HepG2 (cell line): ENCODE data around the gene HMCN1. TPM values are rescaled to one million over a fixed set of nuclear protein-coding genes. Genes with fewer than 3 reads are reported as not detected.

Source experiments
- ATAC-seq: fragments of 200-7000 bp; cut with Tn5 transposase; 3 replicates; pipeline ENCODE4 v1.9.1; 2020; ENCODE audit warnings: mild to moderate bottlenecking, moderate library complexity
- BruUV-seq: library from RNA; stranded (reverse); fragments of 400-500 nt; replicated peaks from 2 replicates; lab custom pipeline; 2021; lab: Mats Ljungman, UMichigan
- CTCF ChIA-PET: fragments of 300-600 bp; formaldehyde crosslinking; extraction: SDS; loops from one replicate; lab custom pipeline; 2021; ENCODE audit warnings: low total read pairs, inconsistent platforms, low intra/inter-chr PET ratio; lab: Yijun Ruan, JAX
- POLR2A ChIA-PET: fragments of 350-600 bp; sonication (Branson Sonifier 250); formaldehyde crosslinking; loops from one replicate; lab custom pipeline; 2020; ENCODE audit warnings: antibody characterized with exemption, inconsistent platforms; lab: Yijun Ruan, JAX
- DNase-seq: peaks from one replicate; pipeline ENCODE4 v3.0.0-alpha.2; 2015; ENCODE audit warnings: low spot score
- FAIRE-seq: peaks from 3 replicates; lab custom pipeline; 2011; peaks lifted over from hg19 to GRCh38; lab: Jason Lieb, UNC
- H2AFZ ChIP-seq: one replicate; pipeline ENCODE4 v1.6.1; 2011; ENCODE audit warnings: low read length, inconsistent platforms
- H3K27ac ChIP-seq: fragments of 300-600 bp; 3 replicates; pipeline ENCODE4 v1.8.0; 2011; ENCODE audit warnings: mixed run types, mild to moderate bottlenecking, mixed read lengths, low read length, inconsistent platforms; ENCODE audit not compliant: insufficient read depth; ENCODE audit errors: extremely low read length
- H3K27me3 ChIP-seq, 2 experiments: fragments of 200-600 bp in 1 of 2; 2 replicates in 1 of 2; 3 replicates in 1 of 2; pipeline versions ENCODE4 v1.6.0 to v1.8.0; 2011; ENCODE audit warnings: low read length in 2 of 2, mild to moderate bottlenecking in 2 of 2, moderate library complexity in 2 of 2, inconsistent platforms in 1 of 2; ENCODE audit not compliant: insufficient read depth in 2 of 2, control insufficient read depth in 1 of 2
- H3K36me3 ChIP-seq, 2 experiments: fragments of 200-600 bp in 1 of 2; replicated peaks in 1 of 2; 2 replicates in 1 of 2; 3 replicates in 1 of 2; pipeline versions ENCODE4 v1.5.1 to v1.8.0; 2011; ENCODE audit warnings: low read length in 2 of 2, inconsistent platforms in 1 of 2; ENCODE audit not compliant: insufficient read depth in 2 of 2, control insufficient read depth in 1 of 2
- H3K4me1 ChIP-seq: 2 replicates; pipeline ENCODE4 v1.5.1; 2012; ENCODE audit warnings: low read length, inconsistent platforms; ENCODE audit not compliant: insufficient read depth
- H3K4me2 ChIP-seq: 2 replicates; pipeline ENCODE4 v1.6.0; 2011; ENCODE audit warnings: low read depth, low read length, inconsistent platforms
- H3K4me3 ChIP-seq, 3 experiments: fragments of 200-600 bp in 1 of 3; sonication (generic), shearing (Covaris generic) in 1 of 3; replicated peaks in 1 of 3; 2 replicates each; pipeline ENCODE4 v1.5.1; 2011 to 2016; ENCODE audit warnings: low read length in 3 of 3, inconsistent platforms in 2 of 3, low read depth in 2 of 3, mild to moderate bottlenecking in 2 of 3, control low read depth in 1 of 3, mixed read lengths in 1 of 3; ENCODE audit not compliant: insufficient read depth in 1 of 3
- H3K79me2 ChIP-seq: one replicate; pipeline ENCODE4 v1.6.1; 2011; ENCODE audit warnings: low read length, inconsistent platforms; ENCODE audit not compliant: insufficient read depth
- H3K9ac ChIP-seq: 2 replicates; pipeline ENCODE4 v1.6.0; 2011; ENCODE audit warnings: mild to moderate bottlenecking, low read depth, low read length, inconsistent platforms; ENCODE audit not compliant: insufficient read depth
- H3K9me3 ChIP-seq: 2 replicates; pipeline ENCODE4 v1.5.1; 2012; ENCODE audit warnings: mild to moderate bottlenecking, low read length
- H4K20me1 ChIP-seq: 2 replicates; pipeline ENCODE4 v1.6.0; 2011; ENCODE audit warnings: inconsistent platforms, mild to moderate bottlenecking, low read length, moderate library complexity; ENCODE audit not compliant: insufficient read depth
- CENPX ChIP-seq: sonication (generic); formaldehyde crosslinking; IDR thresholded peaks from 2 replicates; pipeline ENCODE4 v1.9.0; 2021; ENCODE audit warnings: mild to moderate bottlenecking, missing genetic modification reagents, moderate library complexity
- CTCF ChIP-seq: sonication (generic); formaldehyde crosslinking; IDR thresholded peaks from 2 replicates; pipeline ENCODE4 v1.5.0; 2020; ENCODE audit warnings: mild to moderate bottlenecking, missing genetic modification reagents, moderate library complexity
- EHMT2 ChIP-seq: fragments of 200-600 bp; sonication (generic); IDR thresholded peaks from 2 replicates; pipeline ENCODE4 v1.7.0; 2017; ENCODE audit warnings: antibody characterized with exemption, low read depth, low read length, borderline replicate concordance
- GZF1 ChIP-seq: sonication (generic); formaldehyde crosslinking; IDR thresholded peaks from 2 replicates; pipeline ENCODE4 v1.5.1; 2020; ENCODE audit warnings: mild to moderate bottlenecking, missing genetic modification reagents
- KAT8 ChIP-seq: IDR thresholded peaks from 2 replicates; pipeline ENCODE4 v1.6.1; 2016; ENCODE audit warnings: missing genetic modification reagents, missing compliant biosample characterization
- KLF13 ChIP-seq: sonication (generic); formaldehyde crosslinking; IDR thresholded peaks from 2 replicates; pipeline ENCODE4 v1.4.0; 2020; ENCODE audit warnings: mild to moderate bottlenecking, missing genetic modification reagents
- MED13 ChIP-seq: sonication (generic); formaldehyde crosslinking; IDR thresholded peaks from 2 replicates; pipeline ENCODE4 v1.5.0; 2020; ENCODE audit warnings: missing genetic modification reagents
- PPARG ChIP-seq: conservative IDR thresholded peaks from 2 replicates; pipeline ENCODE4 v1.6.1; 2016; ENCODE audit warnings: missing biosample characterization, missing genetic modification reagents
- RFXANK ChIP-seq: IDR thresholded peaks from 2 replicates; pipeline ENCODE4 v1.6.1; 2016
- RORA ChIP-seq: sonication (generic); formaldehyde crosslinking; IDR thresholded peaks from 2 replicates; pipeline ENCODE4 v1.5.0; 2020; ENCODE audit warnings: mild to moderate bottlenecking, missing genetic modification reagents, moderate library complexity
- THYN1 ChIP-seq: sonication (generic); formaldehyde crosslinking; IDR thresholded peaks from 2 replicates; pipeline ENCODE4 v1.8.1; 2023; ENCODE audit warnings: low read depth, mild to moderate bottlenecking, moderate library complexity, missing genetic modification reagents, borderline replicate concordance
- ZBTB20 ChIP-seq: sonication (generic); formaldehyde crosslinking; IDR thresholded peaks from 2 replicates; pipeline ENCODE4 v1.8.1; 2023; ENCODE audit warnings: missing genetic modification reagents, low read depth, mild to moderate bottlenecking, borderline replicate concordance
- ZNF136 ChIP-seq: sonication (generic); formaldehyde crosslinking; IDR thresholded peaks from 2 replicates; pipeline ENCODE4 v1.8.1; 2022; ENCODE audit warnings: low read depth, mild to moderate bottlenecking, moderate library complexity, missing genetic modification reagents
- ZNF616 ChIP-seq: sonication (generic); formaldehyde crosslinking; IDR thresholded peaks from 2 replicates; pipeline ENCODE4 v1.5.0; 2020; ENCODE audit warnings: low read depth, mild to moderate bottlenecking, missing genetic modification reagents
- ZNF709 ChIP-seq: sonication (generic); formaldehyde crosslinking; IDR thresholded peaks from 2 replicates; pipeline ENCODE4 v1.5.0; 2020; ENCODE audit warnings: mild to moderate bottlenecking, missing genetic modification reagents
- WGBS: methylation state at CpG from one replicate; pipeline ENCODE4 v1.1.6; 2017; ENCODE audit warnings: low lambda C conversion rate; 5-methylcytosine and 5-hydroxymethylcytosine counted together
- in situ Hi-C: cut with HindIII; loops from 2 replicates; pipeline ENCODE4 v1.10.0; 2017; ENCODE audit warnings: low pct_unique_long_range_greater_than_20kb; ENCODE audit not compliant: extremely low pct_ligation_motif_present
- intact Hi-C: fragments of 100-400 bp; cut with micrococcal nuclease; formaldehyde crosslinking; loops from one replicate; pipeline ENCODE4 v1.10.0; 2022; ENCODE audit not compliant: unreplicated experiment
- polyA plus RNA-seq, 8 experiments: library from polyadenylated mRNA; depleted of rRNA in 3 of 8; stranded (reverse) in 7 of 8; unstranded in 1 of 8; fragments of >200 nt; fragmentation: Illumina TruSeq in 4 of 8; extraction: Trizol in 4 of 8; gene quantifications; 2 replicates each; pipeline versions ENCODE4 v1.2.1 to v1.2.3, GENCODE V29; 2011 to 2016; ENCODE audit warnings: low read depth in 4 of 8, missing spikeins in 1 of 8, mixed read lengths in 1 of 8; ENCODE audit not compliant: insufficient read depth in 1 of 8
- total RNA-seq, 5 experiments: library from RNA; depleted of rRNA; stranded (reverse); fragments of >200 nt; fragmentation: Illumina TruSeq; extraction: Trizol; gene quantifications; 2 replicates each; pipeline ENCODE4 v1.2.3, GENCODE V29; 2016; ENCODE audit warnings: low read depth in 1 of 5
- TF ChIP-seq, protein P1 (sequence below): sonication (generic); formaldehyde crosslinking; IDR thresholded peaks from 2 replicates; pipeline ENCODE4 v1.5.0; 2020; ENCODE audit warnings: missing genetic modification reagents
- TF ChIP-seq, protein P2 (sequence below): sonication (generic); formaldehyde crosslinking; IDR thresholded peaks from 2 replicates; pipeline ENCODE4 v1.4.0; 2020; ENCODE audit warnings: missing genetic modification reagents

HMCN1 gene
- total and polyA plus RNA-seq, 2 of the 13 experiments (the other 11 are each of a cell fraction or from before 2014, with no cell fraction given), result 0.03 TPM; not detected in 1

GRCh38 chr1:186149591-186149990 is 415.4 kb downstream of the HMCN1 start:
- H3K4me3 ChIP-seq, result no peak overlapping the region
- no peak overlapping the region for H2AFZ ChIP-seq
- no peaks in the 10 kb centered on the region for H3K36me3 ChIP-seq
- CTCF ChIA-PET, result no interaction called here
- 0% methylated on average over 2 of the region's 2 CpGs for WGBS
- H3K27ac ChIP-seq, result no peak overlapping the region
- no peaks in the 10 kb centered on the region for H3K4me1 ChIP-seq
- in situ Hi-C loops (no loop called here), intact Hi-C loops (no loop called here)
- no peak overlapping the region for H3K4me2 ChIP-seq
- no peak for DNase-seq
- no peaks in the 10 kb centered on the region for H3K9me3 ChIP-seq
- H3K27me3 ChIP-seq, result no peaks in the 10 kb centered on the region
- no peaks in the 10 kb centered on the region for H4K20me1 ChIP-seq
- H3K9ac ChIP-seq, result no peak overlapping the region
- POLR2A ChIA-PET, result no interaction called here
- TF ChIP-seq, protein P1, sequence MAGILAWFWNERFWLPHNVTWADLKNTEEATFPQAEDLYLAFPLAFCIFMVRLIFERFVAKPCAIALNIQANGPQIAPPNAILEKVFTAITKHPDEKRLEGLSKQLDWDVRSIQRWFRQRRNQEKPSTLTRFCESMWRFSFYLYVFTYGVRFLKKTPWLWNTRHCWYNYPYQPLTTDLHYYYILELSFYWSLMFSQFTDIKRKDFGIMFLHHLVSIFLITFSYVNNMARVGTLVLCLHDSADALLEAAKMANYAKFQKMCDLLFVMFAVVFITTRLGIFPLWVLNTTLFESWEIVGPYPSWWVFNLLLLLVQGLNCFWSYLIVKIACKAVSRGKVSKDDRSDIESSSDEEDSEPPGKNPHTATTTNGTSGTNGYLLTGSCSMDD (CRISPR knock-in tag), result no peak
- TF ChIP-seq THYN1 (no peak), MED13 (CRISPR knock-in tag) (no peak), RORA (no peak), CENPX (no peak), KAT8 (no peak), ZNF616 (CRISPR knock-in tag) (no peak), RFXANK (CRISPR knock-in tag) (no peak), KLF13 (CRISPR knock-in tag) (no peak), ZNF709 (no peak), GZF1 (CRISPR knock-in tag) (no peak), ZNF136 (no peak), EHMT2 (no peak), PPARG (CRISPR knock-in tag) (no peak), ZBTB20 (no peak), CTCF (CRISPR knock-in tag) (no peak)
- TF ChIP-seq, protein P2, sequence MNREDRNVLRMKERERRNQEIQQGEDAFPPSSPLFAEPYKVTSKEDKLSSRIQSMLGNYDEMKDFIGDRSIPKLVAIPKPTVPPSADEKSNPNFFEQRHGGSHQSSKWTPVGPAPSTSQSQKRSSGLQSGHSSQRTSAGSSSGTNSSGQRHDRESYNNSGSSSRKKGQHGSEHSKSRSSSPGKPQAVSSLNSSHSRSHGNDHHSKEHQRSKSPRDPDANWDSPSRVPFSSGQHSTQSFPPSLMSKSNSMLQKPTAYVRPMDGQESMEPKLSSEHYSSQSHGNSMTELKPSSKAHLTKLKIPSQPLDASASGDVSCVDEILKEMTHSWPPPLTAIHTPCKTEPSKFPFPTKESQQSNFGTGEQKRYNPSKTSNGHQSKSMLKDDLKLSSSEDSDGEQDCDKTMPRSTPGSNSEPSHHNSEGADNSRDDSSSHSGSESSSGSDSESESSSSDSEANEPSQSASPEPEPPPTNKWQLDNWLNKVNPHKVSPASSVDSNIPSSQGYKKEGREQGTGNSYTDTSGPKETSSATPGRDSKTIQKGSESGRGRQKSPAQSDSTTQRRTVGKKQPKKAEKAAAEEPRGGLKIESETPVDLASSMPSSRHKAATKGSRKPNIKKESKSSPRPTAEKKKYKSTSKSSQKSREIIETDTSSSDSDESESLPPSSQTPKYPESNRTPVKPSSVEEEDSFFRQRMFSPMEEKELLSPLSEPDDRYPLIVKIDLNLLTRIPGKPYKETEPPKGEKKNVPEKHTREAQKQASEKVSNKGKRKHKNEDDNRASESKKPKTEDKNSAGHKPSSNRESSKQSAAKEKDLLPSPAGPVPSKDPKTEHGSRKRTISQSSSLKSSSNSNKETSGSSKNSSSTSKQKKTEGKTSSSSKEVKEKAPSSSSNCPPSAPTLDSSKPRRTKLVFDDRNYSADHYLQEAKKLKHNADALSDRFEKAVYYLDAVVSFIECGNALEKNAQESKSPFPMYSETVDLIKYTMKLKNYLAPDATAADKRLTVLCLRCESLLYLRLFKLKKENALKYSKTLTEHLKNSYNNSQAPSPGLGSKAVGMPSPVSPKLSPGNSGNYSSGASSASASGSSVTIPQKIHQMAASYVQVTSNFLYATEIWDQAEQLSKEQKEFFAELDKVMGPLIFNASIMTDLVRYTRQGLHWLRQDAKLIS (CRISPR knock-in tag), result no peak
- no peak for FAIRE-seq
- no TSS peak for BruUV-seq
- H3K79me2 ChIP-seq, result no peaks in the 10 kb centered on the region
- no peak for ATAC-seq
